ENCODE results near the gene MAP3K2.

The MAP3K2 gene, protein sequence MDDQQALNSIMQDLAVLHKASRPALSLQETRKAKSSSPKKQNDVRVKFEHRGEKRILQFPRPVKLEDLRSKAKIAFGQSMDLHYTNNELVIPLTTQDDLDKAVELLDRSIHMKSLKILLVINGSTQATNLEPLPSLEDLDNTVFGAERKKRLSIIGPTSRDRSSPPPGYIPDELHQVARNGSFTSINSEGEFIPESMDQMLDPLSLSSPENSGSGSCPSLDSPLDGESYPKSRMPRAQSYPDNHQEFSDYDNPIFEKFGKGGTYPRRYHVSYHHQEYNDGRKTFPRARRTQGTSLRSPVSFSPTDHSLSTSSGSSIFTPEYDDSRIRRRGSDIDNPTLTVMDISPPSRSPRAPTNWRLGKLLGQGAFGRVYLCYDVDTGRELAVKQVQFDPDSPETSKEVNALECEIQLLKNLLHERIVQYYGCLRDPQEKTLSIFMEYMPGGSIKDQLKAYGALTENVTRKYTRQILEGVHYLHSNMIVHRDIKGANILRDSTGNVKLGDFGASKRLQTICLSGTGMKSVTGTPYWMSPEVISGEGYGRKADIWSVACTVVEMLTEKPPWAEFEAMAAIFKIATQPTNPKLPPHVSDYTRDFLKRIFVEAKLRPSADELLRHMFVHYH
- long read RNA-seq, donor 1, partial matches to known transcripts: 7 of 13 reads
- long read RNA-seq, donor 1, other reads (novel, unspliced or antisense): 6 of 13 reads
- long read RNA-seq, donor 2: 0 reads
- long read RNA-seq, donor 3: 0 reads
- long read RNA-seq, donor 4, partial matches to known transcripts: 6 of 6 reads
- long read RNA-seq, donor 4, other reads (novel, unspliced or antisense): 0 of 6 reads
- long read RNA-seq, donor 5: 0 reads
- long read RNA-seq, donor 6: 0 reads
- long read RNA-seq, donor 7, partial matches to known transcripts: 6 of 6 reads
- long read RNA-seq, donor 7, other reads (novel, unspliced or antisense): 0 of 6 reads
- long read RNA-seq, donor 8, partial matches to known transcripts: 0 of 6 reads
- long read RNA-seq, donor 8, other reads (novel, unspliced or antisense): 6 of 6 reads

DNA sequence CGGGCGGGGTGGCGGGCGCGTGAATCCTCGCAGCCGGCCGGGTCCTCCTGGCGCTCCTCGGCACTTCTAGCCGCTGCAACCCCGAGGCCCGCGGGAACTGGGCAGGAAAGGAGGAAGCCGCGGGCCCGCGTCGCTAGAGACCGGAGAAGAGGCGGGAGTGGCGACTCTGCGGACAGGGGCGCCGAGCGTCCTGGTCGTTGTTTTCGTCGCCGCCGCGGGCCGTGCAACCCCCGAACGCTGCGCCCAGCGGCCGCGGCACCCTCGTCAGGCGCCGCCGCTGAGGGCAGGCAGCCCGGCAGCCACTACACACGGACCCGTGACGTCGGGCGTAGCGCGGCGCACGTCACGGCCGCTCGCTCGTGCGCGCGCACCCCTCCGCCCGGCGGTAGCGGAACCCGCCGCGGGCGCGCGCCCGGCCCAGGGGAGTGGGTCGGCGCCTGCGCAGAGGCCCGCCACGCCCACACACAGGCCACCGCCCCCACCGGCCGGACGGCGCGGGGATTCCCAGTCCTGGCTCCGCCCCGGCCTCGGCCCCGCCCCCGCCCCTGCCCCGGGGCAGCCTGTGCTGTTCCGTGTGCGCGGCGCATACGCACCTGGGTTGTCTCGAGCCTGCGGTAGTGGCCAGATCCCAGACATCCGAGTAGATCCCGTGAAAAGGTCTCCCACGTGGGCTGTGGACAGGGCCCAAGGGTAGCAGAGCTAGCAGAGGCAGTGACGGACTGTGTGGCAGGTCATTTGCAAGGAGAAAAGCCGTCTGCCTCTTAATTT, at the start of gene MAP3K2:
Gene MAP3K2, minus strand, starts transcription at position 321 of the 768 bp plus-strand sequence. CDS start 44,846 bp downstream, outside the sequence.
- peak; percentile 97 for DNase-seq

DNA sequence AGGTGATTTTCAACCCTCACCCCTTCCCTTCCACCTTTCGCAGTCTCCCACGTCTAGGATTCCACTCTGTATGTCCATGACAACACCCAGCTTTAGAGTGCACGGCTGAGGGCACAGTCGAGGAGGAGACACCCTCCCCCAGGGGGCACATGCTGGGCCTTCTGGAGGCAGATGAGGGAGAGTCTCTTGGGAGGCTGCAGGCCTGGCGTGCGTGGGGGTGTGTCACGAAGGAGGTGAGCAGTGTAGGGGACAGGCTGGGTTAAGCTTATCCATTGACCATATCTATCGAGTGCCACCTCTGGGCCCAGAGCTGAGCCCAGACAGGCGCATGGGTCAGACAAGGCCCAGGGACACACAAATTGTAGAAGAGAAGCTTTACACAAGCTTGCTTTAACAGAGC, 49.3 kb upstream of the MAP3K2 start:
- no peak for DNase-seq

DNA sequence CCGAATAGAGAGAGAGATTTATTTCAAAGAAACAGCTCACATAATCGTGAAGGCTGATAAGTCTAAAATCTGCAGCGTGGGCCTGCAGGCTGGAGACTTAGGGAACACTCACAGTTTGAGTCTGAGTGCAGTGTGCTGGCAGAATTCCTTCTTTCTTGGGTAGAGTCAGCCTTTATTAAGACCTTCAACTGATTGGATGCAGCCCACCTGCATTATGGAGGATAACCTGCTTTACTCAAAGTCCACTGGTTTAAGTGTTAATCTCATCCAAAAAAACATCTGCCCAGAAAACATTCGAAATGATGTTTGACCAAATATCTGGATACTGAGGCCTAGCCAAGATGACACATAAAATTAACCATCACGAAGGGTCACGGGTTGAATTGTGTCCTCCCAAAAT, 46.7 kb upstream of the MAP3K2 start:
- DNase-seq: no peak

DNA sequence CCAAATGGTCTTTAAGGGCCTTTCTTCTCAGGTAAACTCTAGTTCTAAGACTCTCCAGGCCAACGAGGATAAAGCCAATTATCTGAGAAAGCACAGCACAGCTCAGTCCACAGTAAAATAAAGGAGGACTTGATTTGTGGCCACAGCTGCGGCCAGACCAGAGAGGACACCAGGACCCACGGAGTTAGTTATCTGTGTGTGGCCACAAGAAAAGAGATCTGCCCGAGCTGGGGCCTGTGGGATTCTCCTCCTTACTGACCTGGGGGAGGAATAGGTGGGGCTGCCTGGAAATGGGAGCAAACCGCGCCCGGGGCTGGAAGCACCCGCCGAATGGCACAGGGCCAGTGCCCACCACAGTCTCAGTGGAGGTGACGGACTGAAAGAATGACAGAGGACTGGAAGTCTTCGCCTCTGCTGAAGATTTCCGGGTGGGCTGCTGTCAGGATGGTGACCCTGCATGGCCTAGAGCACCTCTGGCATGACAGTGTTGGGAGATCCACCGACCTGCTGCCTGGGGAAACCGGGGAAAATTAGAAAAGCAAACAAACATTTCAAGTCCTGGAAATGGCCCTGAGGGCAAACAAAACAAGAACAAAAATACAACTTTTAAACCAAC, 43.7 kb upstream of the MAP3K2 start:
- DNase-seq: no peak

DNA sequence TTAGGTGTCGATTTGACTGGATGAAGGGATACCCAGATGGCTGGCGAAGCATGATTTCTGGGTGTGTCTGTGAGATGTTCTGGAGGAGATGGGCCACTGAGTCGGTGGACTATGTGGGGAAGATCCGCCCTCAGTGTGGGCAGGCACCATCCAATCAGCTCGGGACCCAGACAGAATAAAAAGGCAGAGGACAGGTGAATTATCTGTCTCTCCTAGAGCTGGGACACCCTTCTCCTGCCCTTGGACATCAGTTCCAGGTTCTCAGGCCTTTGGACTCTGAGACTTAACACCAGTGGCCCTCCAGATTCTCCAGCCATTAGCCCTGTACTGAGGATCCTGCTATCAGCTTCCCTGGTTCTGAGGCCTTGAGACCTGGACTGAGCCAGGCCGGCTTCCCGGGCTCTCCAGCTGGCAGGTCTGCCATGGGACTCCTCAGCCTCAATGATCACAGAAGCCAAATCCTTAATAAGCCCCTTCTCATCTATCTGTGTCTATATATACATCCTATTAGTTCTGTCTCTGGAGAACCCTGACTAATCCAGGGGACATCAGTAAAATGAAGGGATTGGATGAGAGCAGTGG, 42.2 kb upstream of the MAP3K2 start:
- DNase-seq: no peak

DNA sequence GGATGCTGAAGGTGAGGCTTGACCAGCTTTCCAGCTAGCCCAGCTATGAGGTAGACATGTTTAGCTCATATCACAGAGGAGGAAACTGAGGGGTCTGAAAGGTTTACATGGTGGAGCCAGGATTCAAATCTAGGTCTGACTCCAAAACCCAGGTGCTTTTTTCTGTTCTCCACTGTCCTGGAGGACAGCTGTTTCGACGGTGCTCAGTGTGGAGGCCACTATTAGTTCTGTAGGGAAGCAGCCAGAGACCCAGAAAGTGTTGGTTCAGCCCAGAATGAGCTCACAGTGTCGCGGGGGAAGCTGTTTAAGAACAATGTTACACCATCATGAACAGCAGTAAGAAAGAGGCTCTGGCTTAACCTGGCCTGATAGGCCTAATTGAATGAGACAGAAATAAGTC, 41.5 kb upstream of the MAP3K2 start:
- DNase-seq: no peak

DNA sequence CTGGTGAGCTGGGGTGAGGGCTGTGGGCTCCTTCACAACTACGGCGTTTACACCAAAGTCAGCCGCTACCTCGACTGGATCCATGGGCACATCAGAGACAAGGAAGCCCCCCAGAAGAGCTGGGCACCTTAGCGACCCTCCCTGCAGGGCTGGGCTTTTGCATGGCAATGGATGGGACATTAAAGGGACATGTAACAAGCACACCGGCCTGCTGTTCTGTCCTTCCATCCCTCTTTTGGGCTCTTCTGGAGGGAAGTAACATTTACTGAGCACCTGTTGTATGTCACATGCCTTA, 41.0 kb upstream of the MAP3K2 start:
- DNase-seq: no peak

DNA sequence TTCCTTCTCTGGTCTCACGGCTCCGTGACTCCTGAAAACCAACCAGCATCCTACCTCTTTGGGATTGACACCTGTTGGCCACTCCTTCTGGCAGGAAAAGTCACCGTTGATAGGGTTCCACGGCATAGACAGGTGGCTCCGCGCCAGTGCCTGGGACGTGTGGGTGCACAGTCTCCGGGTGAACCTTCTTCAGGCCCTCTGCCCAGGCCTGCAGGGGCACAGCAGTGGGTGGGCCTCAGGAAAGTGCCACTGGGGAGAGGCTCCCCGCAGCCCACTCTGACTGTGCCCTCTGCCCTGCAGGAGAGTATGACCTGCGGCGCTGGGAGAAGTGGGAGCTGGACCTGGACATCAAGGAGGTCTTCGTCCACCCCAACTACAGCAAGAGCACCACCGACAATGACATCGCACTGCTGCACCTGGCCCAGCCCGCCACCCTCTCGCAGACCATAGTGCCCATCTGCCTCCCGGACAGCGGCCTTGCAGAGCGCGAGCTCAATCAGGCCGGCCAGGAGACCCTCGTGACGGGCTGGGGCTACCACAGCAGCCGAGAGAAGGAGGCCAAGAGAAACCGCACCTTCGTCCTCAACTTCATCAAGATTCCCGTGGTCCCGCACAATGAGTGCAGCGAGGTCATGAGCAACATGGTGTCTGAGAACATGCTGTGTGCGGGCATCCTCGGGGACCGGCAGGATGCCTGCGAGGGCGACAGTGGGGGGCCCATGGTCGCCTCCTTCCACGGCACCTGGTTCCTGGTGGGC, 40.5 kb upstream of the MAP3K2 start:
- DNase-seq: no peak

DNA sequence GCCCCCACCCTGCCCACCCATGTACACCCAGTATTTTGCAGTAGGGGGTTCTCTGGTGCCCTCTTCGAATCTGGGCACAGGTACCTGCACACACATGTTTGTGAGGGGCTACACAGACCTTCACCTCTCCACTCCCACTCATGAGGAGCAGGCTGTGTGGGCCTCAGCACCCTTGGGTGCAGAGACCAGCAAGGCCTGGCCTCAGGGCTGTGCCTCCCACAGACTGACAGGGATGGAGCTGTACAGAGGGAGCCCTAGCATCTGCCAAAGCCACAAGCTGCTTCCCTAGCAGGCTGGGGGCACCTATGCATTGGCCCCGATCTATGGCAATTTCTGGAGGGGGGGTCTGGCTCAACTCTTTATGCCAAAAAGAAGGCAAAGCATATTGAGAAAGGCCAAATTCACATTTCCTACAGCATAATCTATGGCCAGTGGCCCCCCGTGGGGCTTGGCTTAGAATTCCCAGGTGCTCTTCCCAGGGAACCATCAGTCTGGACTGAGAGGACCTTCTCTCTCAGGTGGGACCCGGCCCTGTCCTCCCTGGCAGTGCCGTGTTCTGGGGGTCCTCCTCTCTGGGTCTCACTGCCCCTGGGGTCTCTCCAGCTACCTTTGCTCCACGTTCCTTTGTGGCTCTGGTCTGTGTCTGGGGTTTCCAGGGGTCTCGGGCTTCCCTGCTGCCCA, 39.7 kb upstream of the MAP3K2 start:
- no peak for DNase-seq

DNA sequence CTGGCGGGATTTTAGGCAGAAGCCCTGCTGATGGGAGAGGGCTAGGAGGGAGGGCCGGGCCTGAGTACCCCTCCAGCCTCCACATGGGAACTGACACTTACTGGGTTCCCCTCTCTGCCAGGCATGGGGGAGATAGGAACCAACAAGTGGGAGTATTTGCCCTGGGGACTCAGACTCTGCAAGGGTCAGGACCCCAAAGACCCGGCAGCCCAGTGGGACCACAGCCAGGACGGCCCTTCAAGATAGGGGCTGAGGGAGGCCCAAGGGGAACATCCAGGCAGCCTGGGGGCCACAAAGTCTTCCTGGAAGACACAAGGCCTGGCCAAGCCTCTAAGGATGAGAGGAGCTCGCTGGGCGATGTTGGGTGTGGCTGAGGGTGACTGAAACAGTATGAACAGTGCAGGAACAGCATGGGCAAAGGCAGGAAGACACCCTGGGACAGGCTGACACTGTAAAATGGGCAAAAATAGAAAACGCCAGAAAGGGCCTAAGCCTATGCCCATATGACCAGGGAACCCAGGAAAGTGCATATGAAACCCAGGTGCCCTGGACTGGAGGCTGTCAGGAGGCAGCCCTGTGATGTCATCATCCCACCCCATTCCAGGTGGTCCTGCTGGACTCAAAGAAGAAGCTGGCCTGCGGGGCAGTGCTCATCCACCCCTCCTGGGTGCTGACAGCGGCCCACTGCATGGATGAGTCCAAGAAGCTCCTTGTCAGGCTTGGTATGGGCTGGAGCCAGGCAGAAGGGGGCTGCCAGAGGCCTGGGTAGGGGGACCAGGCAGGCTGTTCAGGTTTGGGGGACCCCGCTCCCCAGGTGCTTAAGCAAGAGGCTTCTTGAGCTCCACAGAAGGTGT, 39.0 kb upstream of the MAP3K2 start:
- no peak for DNase-seq

DNA sequence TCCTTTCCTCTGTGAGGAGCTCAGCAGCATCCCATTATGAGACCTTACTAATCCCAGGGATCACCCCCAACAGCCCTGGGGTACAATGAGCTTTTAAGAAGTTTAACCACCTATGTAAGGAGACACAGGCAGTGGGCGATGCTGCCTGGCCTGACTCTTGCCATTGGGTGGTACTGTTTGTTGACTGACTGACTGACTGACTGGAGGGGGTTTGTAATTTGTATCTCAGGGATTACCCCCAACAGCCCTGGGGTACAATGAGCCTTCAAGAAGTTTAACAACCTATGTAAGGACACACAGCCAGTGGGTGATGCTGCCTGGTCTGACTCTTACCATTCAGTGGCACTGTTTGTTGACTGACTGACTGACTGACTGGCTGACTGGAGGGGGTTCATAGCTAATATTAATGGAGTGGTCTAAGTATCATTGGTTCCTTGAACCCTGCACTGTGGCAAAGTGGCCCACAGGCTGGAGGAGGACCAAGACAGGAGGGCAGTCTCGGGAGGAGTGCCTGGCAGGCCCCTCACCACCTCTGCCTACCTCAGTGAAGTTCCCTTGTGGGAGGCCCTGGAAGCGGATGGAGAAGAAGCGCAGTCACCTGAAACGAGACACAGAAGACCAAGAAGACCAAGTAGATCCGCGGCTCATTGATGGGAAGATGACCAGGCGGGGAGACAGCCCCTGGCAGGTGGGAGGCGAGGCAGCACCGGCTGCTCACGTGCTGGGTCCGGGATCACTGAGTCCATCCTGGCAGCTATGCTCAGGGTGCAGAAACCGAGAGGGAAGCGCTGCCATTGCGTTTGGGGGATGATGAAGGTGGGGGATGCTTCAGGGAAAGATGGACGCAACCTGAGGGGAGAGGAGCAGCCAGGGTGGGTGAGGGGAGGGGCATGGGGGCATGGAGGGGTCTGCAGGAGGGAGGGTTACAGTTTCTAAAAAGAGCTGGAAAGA, 38.0 kb upstream of the MAP3K2 start:
- DNase-seq: no peak

DNA sequence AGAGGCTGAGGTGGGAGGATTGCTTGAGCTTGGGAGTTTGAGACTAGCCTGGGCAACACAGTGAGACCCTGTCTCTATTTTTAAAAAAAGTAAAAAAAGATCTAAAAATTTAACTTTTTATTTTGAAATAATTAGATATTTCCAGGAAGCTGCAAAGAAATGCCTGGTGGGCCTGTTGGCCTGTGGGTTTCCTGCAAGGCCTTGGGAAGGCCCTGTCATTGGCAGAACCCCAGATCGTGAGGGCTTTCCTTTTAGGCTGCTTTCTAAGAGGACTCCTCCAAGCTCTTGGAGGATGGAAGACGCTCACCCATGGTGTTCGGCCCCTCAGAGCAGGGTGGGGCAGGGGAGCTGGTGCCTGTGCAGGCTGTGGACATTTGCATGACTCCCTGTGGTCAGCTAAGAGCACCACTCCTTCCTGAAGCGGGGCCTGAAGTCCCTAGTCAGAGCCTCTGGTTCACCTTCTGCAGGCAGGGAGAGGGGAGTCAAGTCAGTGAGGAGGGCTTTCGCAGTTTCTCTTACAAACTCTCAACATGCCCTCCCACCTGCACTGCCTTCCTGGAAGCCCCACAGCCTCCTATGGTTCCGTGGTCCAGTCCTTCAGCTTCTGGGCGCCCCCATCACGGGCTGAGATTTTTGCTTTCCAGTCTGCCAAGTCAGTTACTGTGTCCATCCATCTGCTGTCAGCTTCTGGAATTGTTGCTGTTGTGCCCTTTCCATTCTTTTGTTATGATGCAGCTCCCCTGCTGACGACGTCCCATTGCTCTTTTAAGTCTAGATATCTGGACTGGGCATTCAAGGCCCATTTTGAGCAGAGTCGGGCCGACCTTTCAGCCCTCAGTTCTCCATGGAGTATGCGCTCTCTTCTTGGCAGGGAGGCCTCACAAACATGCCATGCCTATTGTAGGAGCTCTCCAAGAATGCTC, 37.1 kb upstream of the MAP3K2 start:
- DNase-seq: no peak

DNA sequence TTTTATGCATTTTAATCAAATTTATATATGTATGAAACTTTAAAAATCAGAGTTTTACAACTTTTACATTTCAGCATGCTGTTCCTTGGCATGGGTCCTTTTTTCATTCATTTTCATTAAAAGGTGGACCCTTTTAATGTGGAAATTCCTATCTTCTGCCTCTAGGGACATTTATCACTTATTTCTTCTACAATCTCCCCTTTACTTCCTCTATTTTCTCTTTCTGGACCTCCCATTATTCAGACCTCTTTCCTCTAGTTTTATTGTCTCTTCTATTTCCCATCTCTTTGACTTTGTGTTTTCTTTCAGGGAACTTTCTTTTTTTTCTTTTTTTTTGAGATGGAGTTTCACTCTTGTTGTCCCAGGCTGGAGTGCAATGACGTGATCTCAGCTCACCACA, 36.1 kb upstream of the MAP3K2 start:
- DNase-seq: no peak

DNA sequence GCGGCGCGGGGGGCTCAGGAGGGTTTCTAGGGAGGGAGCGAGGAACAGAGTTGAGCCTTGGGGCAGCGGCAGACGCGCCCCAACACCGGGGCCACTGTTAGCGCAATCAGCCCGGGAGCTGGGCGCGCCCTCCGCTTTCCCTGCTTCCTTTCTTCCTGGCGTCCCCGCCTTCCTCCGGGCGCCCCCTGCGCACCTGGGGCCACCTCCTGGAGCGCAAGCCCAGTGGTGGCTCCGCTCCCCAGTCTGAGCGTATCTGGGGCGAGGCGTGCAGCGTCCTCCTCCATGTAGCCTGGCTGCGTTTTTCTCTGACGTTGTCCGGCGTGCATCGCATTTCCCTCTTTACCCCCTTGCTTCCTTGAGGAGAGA, 35.7 kb upstream of the MAP3K2 start:
- DNase-seq: peak; percentile 52

DNA sequence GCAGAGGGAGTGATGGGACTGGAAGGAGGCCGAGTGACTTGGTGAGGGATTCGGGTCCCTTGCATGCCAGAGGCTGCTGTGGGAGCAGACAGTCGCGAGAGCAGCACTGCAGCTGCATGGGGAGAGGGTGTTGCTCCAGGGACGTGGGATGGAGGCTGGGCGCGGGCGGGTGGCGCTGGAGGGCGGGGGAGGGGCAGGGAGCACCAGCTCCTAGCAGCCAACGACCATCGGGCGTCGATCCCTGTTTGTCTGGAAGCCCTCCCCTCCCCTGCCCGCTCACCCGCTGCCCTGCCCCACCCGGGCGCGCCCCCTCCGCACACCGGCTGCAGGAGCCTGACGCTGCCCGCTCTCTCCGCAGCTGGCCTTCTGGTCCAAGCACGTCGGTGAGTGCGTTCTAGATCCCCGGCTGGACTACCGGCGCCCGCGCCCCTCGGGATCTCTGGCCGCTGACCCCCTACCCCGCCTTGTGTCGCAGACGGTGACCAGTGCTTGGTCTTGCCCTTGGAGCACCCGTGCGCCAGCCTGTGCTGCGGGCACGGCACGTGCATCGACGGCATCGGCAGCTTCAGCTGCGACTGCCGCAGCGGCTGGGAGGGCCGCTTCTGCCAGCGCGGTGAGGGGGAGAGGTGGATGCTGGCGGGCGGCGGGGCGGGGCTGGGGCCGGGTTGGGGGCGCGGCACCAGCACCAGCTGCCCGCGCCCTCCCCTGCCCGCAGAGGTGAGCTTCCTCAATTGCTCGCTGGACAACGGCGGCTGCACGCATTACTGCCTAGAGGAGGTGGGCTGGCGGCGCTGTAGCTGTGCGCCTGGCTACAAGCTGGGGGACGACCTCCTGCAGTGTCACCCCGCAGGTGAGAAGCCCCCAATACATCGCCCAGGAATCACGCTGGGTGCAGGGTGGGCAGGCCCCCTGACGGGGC, 35.0 kb upstream of the MAP3K2 start:
- peak; percentile 53 for DNase-seq
